NCI-H82 treated with DMSO at 0.1 percent for 48 hours (cell line): ENCODE results near the gene STIM2.

ENCODE experiments used
- DNase-seq: peaks from one replicate; lab custom pipeline; 2025; ENCODE audit not compliant: unreplicated experiment; lab: John Stamatoyannopoulos, UW

Gene STIM2

GRCh38 chr4:26836539-26836938 lies 24.1 kb upstream of the STIM2 start:
- no peak for DNase-seq

GRCh38 chr4:26837993-26838842 lies 22.4 kb upstream of the STIM2 start:
- DNase-seq: no peak

GRCh38 chr4:26839016-26839415 lies 21.6 kb upstream of the STIM2 start:
- no peak for DNase-seq

DNA sequence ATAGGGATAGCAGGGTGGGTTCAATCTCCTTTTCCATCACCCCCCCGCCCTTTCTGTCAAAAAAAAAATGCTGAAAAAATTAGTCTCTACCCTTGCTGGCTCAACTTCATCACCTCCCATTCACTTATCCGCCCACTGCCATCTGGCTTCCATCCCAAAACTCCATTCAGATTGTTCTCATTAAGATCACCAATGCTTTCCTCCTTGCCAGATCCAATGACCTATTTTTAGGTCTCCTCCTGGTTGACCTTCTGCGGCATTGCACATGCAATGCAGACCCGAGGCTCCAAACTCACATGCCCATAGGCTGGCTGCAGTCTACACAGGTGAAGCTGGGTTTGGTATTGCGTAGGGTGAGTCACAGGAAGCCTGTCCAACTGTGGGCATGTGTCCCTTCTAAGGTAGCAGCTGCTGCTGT lies 21.1 kb upstream of the STIM2 start:
- DNase-seq: peak; percentile 48

DNA sequence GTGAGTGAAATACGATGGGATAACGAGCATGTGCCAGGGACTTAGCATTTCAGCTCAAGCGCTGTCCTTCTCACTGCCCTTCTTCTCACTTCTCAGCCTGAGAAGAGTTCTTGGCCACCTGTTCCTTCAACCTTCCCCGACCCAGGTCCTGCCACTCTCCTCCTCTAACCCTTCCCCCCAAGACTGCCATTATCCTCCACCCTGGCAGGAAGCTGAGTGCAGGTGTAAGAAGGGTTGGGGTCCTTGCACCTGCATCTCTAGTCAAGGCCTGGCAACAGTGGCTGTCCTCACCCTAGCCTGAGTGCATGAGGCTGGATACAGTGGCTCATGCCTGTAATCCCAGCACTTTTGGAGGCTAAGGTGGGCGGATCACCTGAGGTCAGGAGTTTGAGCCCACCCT lies 19.9 kb upstream of the STIM2 start:
- DNase-seq: no peak

- no peak for DNase-seq
Observed at GRCh38 chr4:26842911-26843310, 17.7 kb upstream of the STIM2 start.

DNA sequence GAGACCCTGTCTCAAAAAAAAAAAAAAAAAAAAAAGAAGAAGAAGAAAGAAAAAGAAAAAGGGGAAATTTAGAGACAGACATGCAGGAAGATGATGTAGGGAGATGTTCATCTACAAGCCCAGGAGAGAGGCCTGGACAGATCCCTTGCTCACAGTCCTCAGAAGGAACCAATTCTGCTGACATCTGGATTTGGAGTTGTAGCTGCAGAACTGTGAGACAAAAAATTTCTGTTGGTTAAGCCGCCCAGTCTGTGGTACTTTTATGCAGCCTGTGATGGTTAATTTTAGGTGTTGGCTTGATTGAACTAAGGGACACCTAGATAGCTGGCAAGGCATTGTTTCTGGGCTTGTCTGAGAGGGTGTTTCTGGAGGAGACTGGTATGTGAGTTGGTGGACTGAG lies 10.1 kb upstream of the STIM2 start:
- no peak for DNase-seq

DNA sequence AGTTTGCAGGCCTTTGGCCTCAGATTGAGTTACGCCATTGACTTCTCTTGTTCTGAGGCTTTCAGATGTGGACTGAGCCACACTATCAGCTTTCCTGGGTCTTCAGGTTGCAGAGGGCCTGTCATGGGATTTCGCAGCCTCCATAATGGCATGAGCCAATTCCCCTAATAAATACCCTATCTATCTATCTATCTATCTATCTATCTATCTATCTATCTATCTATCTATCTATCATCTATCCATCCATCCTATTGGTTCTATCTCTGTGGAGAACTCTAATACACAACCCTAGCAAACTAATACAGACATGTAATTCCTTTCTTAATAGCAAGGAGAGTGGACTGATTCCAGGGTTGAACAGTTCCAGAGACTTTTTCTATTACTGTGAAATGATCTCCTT lies 9.5 kb upstream of the STIM2 start:
- DNase-seq: no peak

DNA sequence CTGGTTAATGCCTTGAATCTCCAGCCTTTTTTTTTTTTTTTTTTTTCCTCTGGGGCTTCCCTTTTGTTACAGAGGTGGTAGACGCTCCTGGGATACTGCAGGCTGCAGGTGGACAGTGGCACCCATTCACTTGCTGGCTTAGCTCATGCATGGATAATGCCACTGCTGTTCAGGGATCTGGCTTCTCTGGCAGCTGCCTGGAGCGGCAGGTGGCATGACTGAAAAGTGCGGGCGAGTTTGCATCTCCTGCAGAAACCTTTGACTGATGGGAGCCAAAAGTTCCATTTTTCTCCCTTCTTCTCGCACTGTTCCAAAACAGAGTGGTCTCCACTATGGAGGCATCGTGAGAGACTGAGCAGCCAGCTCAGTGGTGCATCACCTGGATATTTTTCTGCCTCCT lies 5.9 kb upstream of the STIM2 start:
- no peak for DNase-seq

DNA sequence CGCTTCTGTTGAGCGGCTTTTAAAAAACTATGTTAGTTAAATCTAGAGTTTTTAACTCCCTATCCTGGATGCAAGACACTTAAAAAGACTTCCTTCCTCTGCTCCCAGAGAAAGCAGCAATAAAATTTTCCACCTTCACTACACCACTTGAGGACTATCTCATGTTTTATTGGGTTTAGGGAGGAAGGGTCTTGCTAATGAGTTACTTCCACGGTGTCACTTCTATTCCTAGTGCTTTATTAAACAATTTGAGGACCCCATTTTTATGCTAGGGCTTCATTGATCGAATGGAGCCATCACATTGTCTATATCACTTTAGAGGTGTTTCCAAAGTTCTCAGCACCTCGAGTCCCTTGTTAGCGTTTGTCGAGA lies 3.7 kb upstream of the STIM2 start:
- no peak for DNase-seq

DNA sequence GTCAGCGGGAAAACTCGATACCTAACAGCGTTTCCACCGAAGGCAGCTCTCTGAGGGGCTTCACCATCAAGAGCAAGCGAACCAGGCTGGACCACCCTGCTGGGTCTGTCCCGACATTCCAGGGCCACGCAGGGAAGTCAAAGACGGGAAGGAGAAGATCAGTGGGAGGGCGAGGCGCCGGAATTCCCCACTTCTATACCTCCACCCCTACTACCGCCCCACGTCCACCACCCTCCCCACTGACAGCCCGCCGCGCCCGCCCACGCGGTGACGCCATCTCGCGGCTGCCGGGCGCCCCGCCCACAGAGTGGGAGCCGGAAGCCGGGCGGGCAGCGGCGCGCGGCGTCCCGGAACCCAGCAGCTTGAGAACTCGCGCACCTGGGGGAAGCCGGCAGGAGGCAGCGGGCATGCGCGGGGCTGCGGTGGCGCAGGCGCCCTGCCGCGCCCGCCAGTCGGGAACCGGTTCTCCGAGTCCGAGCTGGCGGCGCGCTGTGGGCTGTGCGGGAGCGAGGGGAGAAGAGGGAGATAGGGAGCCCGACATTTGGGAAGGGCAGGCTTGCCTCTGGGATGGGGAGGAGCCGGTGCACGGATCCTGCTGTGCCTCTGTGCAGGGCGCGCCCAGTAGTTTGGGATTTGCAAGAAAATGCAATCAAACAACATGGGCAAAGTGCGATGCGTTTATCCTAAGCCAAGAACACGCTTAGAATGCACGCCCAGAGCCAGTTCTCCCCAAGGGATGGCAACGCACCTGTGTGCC lies 3.2 kb upstream of the STIM2 start:
- peak; percentile 44 for DNase-seq

DNA sequence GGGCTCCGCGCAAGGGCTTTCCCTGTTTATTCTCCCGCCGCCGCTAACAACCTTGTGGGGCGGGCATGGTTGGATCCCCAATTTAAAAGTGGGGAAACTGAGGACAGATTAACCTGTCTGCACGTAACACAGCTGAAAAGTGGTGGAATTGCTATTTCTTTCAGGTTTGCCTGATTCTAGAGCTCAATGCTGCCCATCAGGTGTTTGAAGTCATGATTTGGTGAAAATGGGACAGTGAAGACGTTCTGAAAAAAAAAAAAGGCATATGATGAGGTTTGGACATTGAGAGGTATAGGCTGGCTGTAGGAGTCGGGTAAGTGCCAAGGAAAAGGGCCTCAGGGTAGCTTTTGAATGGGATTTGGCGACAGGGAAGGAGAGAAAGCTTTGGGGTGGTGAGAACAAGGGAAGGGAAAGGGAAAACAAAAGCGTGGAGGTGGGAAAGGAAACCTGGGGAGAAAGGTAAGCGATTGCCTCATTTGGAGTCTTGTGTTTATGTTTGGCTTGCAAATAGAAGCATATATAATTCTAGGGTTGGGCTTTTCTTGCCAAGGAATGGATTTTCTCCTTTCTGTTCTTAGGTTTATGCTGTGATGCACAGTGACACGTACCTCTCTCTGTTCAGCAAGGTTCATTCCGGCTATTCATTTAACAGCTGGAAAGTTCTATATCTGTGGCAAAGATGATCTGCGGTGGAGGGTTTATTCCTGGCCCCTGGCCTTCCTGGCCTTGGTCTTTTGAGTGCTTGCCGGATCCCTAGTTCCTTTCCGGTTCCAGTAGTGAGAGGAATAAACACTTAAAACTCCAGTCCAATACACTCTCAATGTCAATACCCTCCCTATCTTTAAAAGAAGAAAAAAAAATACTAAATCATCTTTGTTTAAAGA lies 2.4 kb upstream of the STIM2 start:
- no peak for DNase-seq

DNA sequence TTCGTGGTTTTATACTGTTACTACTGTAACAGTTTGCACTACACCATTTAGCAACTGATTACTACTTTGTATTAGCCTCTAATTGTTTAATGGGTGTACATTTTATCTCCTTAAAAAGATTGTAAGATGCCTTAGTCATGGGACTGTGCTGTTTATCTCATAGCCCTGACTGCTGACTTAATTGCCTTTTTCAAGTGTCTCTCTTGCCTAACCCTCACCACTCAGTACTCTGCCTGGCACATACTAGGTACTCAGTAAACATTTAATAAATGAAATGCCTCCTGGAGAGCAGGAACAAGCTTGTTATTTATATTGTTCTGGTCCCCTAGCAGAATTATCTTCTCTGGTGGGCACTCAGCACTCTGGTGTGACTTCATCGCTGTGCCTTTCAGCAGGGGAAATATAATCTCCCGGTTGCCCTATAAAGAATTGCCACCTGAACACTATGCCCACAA lies 1.7 kb upstream of the STIM2 start:
- no peak for DNase-seq

DNA sequence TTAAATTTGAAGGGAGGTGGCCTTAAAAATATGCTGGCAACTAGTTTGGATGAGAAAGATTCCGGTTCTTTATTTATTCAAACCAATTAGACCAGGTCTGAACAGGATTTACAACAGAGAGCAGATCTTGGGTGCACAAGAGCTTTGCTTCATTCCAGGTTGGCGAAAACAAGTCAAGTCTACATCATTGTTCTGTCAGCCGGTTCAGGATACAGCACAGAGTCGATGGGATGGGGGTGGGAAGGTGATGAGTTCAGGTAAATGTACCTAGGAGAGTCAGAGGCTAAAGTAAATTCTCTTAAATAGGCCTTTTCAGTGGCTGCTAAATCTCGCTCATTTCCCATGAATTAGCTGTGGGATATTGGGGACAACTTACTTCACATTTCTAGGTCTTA lies 882 bp upstream of the STIM2 start:
- no peak for DNase-seq

- no peak for DNase-seq
Observed at GRCh38 chr4:26860922-26861433, 337 bp downstream of the STIM2 start.

- DNase-seq: peak; percentile 42
Observed at GRCh38 chr4:26861434-26862186, 969 bp downstream of the STIM2 start.

DNA sequence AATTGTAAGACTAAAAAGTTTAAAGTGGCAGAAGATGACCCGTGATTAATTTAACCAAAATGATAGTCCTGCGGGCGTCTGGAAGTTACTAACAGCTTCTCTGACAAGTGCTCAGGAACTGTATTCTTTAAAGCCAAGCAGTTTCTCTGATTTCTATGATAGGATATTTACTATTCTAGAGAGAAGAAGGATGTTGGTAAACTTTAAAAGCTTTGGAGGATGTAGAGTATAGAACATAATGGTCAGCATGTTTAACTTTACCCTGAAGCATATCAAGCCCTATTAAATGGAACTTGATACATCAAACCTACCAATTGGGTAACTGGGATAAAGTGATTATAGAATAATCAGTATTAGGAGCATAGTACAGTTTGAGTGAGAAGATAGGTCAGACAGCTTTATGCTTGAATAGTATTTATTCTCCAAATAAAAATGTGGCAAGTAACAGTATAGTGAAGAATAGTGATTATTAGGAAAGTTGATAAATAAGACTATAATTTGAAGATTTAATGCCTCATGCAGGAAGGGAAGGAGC lies 1.8 kb downstream of the STIM2 start:
- DNase-seq: peak; percentile 10

DNA sequence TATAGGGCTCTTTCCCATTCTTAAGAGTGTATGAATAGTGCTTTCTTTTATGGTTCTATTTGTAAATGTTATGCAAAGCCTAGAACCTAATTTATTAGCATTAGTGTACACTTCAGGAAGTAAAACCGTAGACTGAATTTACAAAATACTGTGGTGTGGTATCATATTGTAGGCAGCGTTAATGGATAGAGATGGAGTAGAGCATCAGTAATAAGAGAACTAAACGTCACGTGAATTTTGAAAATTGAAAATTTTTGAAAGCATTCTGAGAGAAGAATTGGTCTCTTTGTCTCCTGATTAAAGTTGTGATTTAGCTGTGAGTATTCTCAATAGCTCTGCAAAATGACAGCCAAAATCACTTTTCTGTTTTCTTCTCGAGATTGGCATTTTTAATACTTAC lies 2.9 kb downstream of the STIM2 start:
- DNase-seq: no peak

GRCh38 chr4:26864899-26865298 lies 4.3 kb downstream of the STIM2 start:
- no peak for DNase-seq

DNA sequence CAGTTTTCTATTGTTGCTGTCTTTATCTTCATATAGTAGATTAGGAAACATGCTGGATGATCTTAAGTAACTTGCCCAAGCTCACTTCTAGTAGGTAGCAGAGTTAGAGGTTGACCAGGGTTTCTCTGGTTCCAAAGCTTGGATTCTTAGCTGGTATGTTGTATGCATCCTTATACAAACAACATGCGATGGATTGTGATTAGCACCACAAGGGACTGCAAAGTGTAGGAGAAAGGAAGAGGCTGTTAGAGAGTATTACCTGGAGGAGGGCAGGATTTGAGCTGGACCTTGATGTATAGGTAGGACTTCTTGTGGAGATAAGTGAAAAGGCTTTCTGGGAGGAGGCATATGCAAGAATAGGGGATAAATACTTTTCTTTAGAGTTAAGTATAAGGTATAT lies 5.6 kb downstream of the STIM2 start:
- DNase-seq: no peak
